ENCODE results near the gene RGS9.

RGS9 gene

GRCh38 chr17:65268832-65269231 is 131.7 kb downstream of the RGS9 start:
- Histone ChIP-seq H3K36me3 (ENCODE audit: control insufficient read depth in 1 of 2, insufficient read depth in 2 of 2, low read length in 2 of 2) (no peaks in the 10 kb centered on the region), H3K4me3 (ENCODE audit: low read depth in 1 of 2, low read length in 2 of 2) (no peak overlapping the region), H3K9me3 (ENCODE audit: control insufficient read depth in 1 of 2, low read length in 2 of 2) (peaks cover 0 to 5% of the 10 kb centered on the region in 2 donors), H3K4me1 (ENCODE audit: control insufficient read depth in 1 of 2, insufficient read depth in 2 of 2, low read length in 2 of 2) (no peaks in the 10 kb centered on the region), H3K27me3 (ENCODE audit: low read depth, low read length) (no peaks in the 10 kb centered on the region), H3K27ac (ENCODE audit: low read length) (no peak overlapping the region)

GRCh38 chr17:65270499-65271253 is 133.5 kb downstream of the RGS9 start:
- H3K36me3 ChIP-seq (ENCODE audit: control insufficient read depth in 1 of 2, insufficient read depth in 2 of 2, low read length in 2 of 2) = no peaks in the 10 kb centered on the region
- H3K27me3 ChIP-seq (ENCODE audit: low read depth, low read length) = no peaks in the 10 kb centered on the region
- H3K27ac ChIP-seq (ENCODE audit: low read length) = no peak overlapping the region
- H3K9me3 ChIP-seq (ENCODE audit: control insufficient read depth in 1 of 2, low read length in 2 of 2) = peaks cover 0 to 4% of the 10 kb centered on the region in 2 donors
- no peak overlapping the region for H3K4me3 ChIP-seq (ENCODE audit: low read depth in 1 of 2, low read length in 2 of 2)
- no peaks in the 10 kb centered on the region for H3K4me1 ChIP-seq (ENCODE audit: control insufficient read depth in 1 of 2, insufficient read depth in 2 of 2, low read length in 2 of 2)

- no peak overlapping the region for H3K4me3 ChIP-seq (ENCODE audit: low read depth in 1 of 2, low read length in 2 of 2)
- no peaks in the 10 kb centered on the region for H3K36me3 ChIP-seq (ENCODE audit: control insufficient read depth in 1 of 2, insufficient read depth in 2 of 2, low read length in 2 of 2)
- H3K27me3 ChIP-seq (ENCODE audit: low read depth, low read length) = no peaks in the 10 kb centered on the region
- H3K27ac ChIP-seq (ENCODE audit: low read length) = no peak overlapping the region
- H3K4me1 ChIP-seq (ENCODE audit: control insufficient read depth in 1 of 2, insufficient read depth in 2 of 2, low read length in 2 of 2) = no peaks in the 10 kb centered on the region
- H3K9me3 ChIP-seq (ENCODE audit: control insufficient read depth in 1 of 2, low read length in 2 of 2) = no peaks in the 10 kb centered on the region
These were observed 134.1 kb downstream of the RGS9 start for GRCh38 chr17:65271296-65271695.
